ENCODE measurements around the gene GRM7.

DNA sequence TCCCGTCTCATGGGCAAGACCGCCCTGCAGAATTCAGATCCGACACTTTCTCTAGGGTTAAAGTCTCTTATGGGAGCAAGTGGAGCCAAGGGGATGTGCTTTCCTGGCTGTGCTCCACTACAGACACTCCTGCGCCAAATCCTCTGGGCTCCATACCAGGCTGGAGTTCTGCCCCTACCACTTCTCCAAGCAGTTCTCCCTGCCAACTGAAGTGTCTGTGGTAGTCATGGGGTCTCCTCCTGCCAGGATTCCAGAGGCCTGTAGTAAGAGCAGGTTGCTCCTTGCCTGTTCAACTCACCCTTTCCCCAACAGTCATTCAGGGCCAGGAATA lies 403.2 kb downstream of the GRM7 start:
- TF ChIP-seq, protein P1, sequence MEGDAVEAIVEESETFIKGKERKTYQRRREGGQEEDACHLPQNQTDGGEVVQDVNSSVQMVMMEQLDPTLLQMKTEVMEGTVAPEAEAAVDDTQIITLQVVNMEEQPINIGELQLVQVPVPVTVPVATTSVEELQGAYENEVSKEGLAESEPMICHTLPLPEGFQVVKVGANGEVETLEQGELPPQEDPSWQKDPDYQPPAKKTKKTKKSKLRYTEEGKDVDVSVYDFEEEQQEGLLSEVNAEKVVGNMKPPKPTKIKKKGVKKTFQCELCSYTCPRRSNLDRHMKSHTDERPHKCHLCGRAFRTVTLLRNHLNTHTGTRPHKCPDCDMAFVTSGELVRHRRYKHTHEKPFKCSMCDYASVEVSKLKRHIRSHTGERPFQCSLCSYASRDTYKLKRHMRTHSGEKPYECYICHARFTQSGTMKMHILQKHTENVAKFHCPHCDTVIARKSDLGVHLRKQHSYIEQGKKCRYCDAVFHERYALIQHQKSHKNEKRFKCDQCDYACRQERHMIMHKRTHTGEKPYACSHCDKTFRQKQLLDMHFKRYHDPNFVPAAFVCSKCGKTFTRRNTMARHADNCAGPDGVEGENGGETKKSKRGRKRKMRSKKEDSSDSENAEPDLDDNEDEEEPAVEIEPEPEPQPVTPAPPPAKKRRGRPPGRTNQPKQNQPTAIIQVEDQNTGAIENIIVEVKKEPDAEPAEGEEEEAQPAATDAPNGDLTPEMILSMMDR (IDR thresholded peaks at IDR 0.05), result no peak
- no peak for TF ChIP-seq EZH2 (IDR thresholded peaks at IDR 0.05; ENCODE audit: borderline replicate concordance, insufficient read depth, low read depth, low read length, poor library complexity, severe bottlenecking)
